T-cell (primary cell): ENCODE data around the gene NTM. TPM values are rescaled to one million over a fixed set of nuclear protein-coding genes. Genes with fewer than 3 reads are reported as not detected.

Experiments used
- ATAC-seq, 4 experiments: fragments of 200-7000 bp in 3 of 4; fragments of 150-1000 bp in 1 of 4; cut with Tn5 transposase; replicated peaks in 1 of 4; 1 replicate in 3 of 4; 2 replicates in 1 of 4; pipeline ENCODE4 v1.10.0; 2021; ENCODE audit warnings: moderate library complexity in 3 of 4, mild to moderate bottlenecking in 2 of 4, moderate number of reproducible peaks in 1 of 4
- CTCF ChIA-PET, 2 donors: fragments of 300-600 bp; sonication (Branson Sonifier 250); formaldehyde crosslinking; loops; one replicate each; lab custom pipeline; 2022; ENCODE audit warnings: antibody characterized with exemption in 2 of 2; lab: Charles Lee
- POLR2A ChIA-PET, 2 donors: fragments of 300-600 bp; sonication (Branson Sonifier 250); formaldehyde crosslinking; loops; one replicate each; lab custom pipeline; 2022; ENCODE audit warnings: antibody characterized with exemption in 2 of 2; lab: Charles Lee
- DNase-seq, 35 experiments: peaks; one replicate each; pipeline versions ENCODE4 v3.0.0 to v3.0.0-alpha.2; 2013 to 2023
- H3K27ac ChIP-seq: one replicate; pipeline ENCODE4 v1.5.1; 2013; ENCODE audit warnings: low read length
- H3K27me3 ChIP-seq, 2 experiments: replicated peaks in 1 of 2; 1 replicate in 1 of 2; 2 replicates in 1 of 2; pipeline versions ENCODE4 v1.6.1 to v1.7.0; 2013; ENCODE audit warnings: low read length in 1 of 2, mixed read lengths in 1 of 2; ENCODE audit not compliant: control insufficient read depth in 2 of 2, insufficient read depth in 2 of 2; ENCODE audit errors: extremely low read depth in 1 of 2
- H3K36me3 ChIP-seq, 2 donors: 1 replicate in 1 of 2; 2 replicates in 1 of 2; pipeline versions ENCODE4 v1.6.1 to v1.7.0; 2013; ENCODE audit warnings: low read length in 1 of 2; ENCODE audit not compliant: control insufficient read depth in 2 of 2, insufficient read depth in 1 of 2; ENCODE audit errors: extremely low read depth in 1 of 2
- H3K4me1 ChIP-seq, 2 experiments: 1 replicate in 1 of 2; 2 replicates in 1 of 2; pipeline versions ENCODE4 v1.6.1 to v1.7.0; 2013; ENCODE audit warnings: low read length in 2 of 2, mixed read lengths in 1 of 2; ENCODE audit not compliant: insufficient read depth in 2 of 2, control insufficient read depth in 1 of 2; ENCODE audit errors: extremely low read depth in 1 of 2
- H3K4me3 ChIP-seq, 2 donors: 1 replicate in 1 of 2; 2 replicates in 1 of 2; pipeline versions ENCODE4 v1.5.1 to v1.7.0; 2013; ENCODE audit warnings: mild to moderate bottlenecking in 2 of 2, low read length in 1 of 2, moderate library complexity in 1 of 2; ENCODE audit not compliant: control insufficient read depth in 1 of 2; ENCODE audit errors: extremely low read depth in 1 of 2
- H3K9me3 ChIP-seq: 2 replicates; pipeline ENCODE4 v1.7.0; 2013
- H3K27ac Mint-ChIP-seq, 2 donors: one replicate each; pipeline ENCODE4 v1.8.0; 2020 to 2021; ENCODE audit warnings: mild to moderate bottlenecking in 2 of 2, mixed read lengths in 2 of 2
- H3K27me3 Mint-ChIP-seq, 2 donors: one replicate each; pipeline ENCODE4 v1.8.0; 2021 to 2022; ENCODE audit warnings: mixed read lengths in 2 of 2
- H3K36me3 Mint-ChIP-seq: one replicate; pipeline ENCODE4 v1.8.0; 2021; ENCODE audit warnings: mixed read lengths
- H3K4me1 Mint-ChIP-seq, 3 donors: one replicate each; pipeline ENCODE4 v1.8.0; 2020 to 2022; ENCODE audit warnings: mixed read lengths in 3 of 3, mild to moderate bottlenecking in 1 of 3
- H3K4me3 Mint-ChIP-seq, 3 donors: one replicate each; pipeline ENCODE4 v1.8.0; 2020 to 2022; ENCODE audit warnings: mild to moderate bottlenecking in 3 of 3, mixed read lengths in 3 of 3, moderate library complexity in 3 of 3
- H3K9me3 Mint-ChIP-seq, 3 donors: one replicate each; pipeline ENCODE4 v1.8.0; 2020 to 2022; ENCODE audit warnings: mixed read lengths in 3 of 3
- WGBS: methylation state at CpG from one replicate; pipeline ENCODE4 v1.1.5; 2013; ENCODE audit warnings: missing lambda C conversion rate; ENCODE audit not compliant: insufficient coverage; 5-methylcytosine and 5-hydroxymethylcytosine counted together
- total RNA-seq, 35 experiments: library from RNA in 6 of 35; stranded (reverse) in 6 of 35; fragments of 120-200 nt in 1 of 35; gene quantifications; one replicate each; pipeline versions ENCODE4 v1.2.1 to v1.2.4 and lab custom pipeline; 2013 to 2026

NTM gene
- total RNA-seq, 5 donors from 2014 or later (not counting 1 experiment from before 2014, with no cell fraction given): not detected

GRCh38 chr11:131763193-131763890 lies 392.9 kb downstream of the NTM start:
- DNase-seq (no peak), ATAC-seq (no peak)
- H3K36me3 Mint-ChIP-seq: no peaks in the 10 kb centered on the region
- ChIA-PET CTCF (interaction anchor here in 1 of 2 donors (0.7 kb wide), 1 partner anchor 21 kb away, joined by 4 read pairs; no protein-coding TSS in a partner anchor), POLR2A (no interaction called here)
- no CpG with 5 or more reads among the region's 4 CpGs for WGBS
- no peaks in the 10 kb centered on the region for H3K27me3 ChIP-seq
- H3K4me1 ChIP-seq: no peaks in the 10 kb centered on the region
- no peaks in the 10 kb centered on the region for H3K36me3 ChIP-seq
- H3K27ac Mint-ChIP-seq: no peak overlapping the region
- H3K27ac ChIP-seq: no peak overlapping the region
- H3K4me1 Mint-ChIP-seq: no peaks in the 10 kb centered on the region
- no peak overlapping the region for H3K4me3 ChIP-seq
- no peak overlapping the region for H3K4me3 Mint-ChIP-seq
- peaks cover 6 to 7% (median 6%) of the 10 kb centered on the region in 3 donors for H3K9me3 Mint-ChIP-seq
- no peaks in the 10 kb centered on the region for H3K9me3 ChIP-seq
- H3K27me3 Mint-ChIP-seq: no peaks in the 10 kb centered on the region

DNA sequence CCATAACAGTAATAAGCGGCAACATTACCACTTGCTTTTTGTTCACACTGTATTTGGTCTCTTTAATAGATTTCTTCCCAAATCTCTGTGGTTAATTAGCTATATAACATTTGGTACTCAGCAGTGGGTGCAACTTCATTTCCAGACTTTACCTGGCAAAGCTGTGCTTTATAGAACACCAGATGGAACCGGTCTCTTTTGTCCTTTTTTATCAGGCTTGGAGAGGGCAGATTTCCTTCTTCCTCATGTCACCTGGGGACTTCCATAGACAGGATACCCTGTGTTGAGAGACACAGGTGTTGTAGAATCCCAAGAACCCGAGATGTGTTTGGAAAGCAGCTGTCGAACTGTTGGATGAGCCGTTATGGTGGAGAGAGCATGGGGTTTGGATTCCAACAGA lies 393.7 kb downstream of the NTM start:
- DNase-seq (no peak), ATAC-seq (no peak)
- Mint-ChIP-seq H3K4me3 (no peak overlapping the region), H3K36me3 (no peaks in the 10 kb centered on the region), H3K4me1 (no peaks in the 10 kb centered on the region), H3K27me3 (no peaks in the 10 kb centered on the region), H3K9me3 (peaks cover 3 to 7% (median 6%) of the 10 kb centered on the region in 3 donors), H3K27ac (no peak overlapping the region)
- Histone ChIP-seq H3K4me1 (no peaks in the 10 kb centered on the region), H3K4me3 (no peak overlapping the region), H3K27me3 (no peaks in the 10 kb centered on the region), H3K9me3 (no peaks in the 10 kb centered on the region), H3K36me3 (no peaks in the 10 kb centered on the region), H3K27ac (no peak overlapping the region)
- no CpG with 5 or more reads among the region's 5 CpGs for WGBS
- ChIA-PET CTCF (interaction anchor here in 1 of 2 donors (0.7 kb wide), 1 partner anchor 22 kb away, joined by 4 read pairs; no protein-coding TSS in a partner anchor), POLR2A (no interaction called here)

DNA sequence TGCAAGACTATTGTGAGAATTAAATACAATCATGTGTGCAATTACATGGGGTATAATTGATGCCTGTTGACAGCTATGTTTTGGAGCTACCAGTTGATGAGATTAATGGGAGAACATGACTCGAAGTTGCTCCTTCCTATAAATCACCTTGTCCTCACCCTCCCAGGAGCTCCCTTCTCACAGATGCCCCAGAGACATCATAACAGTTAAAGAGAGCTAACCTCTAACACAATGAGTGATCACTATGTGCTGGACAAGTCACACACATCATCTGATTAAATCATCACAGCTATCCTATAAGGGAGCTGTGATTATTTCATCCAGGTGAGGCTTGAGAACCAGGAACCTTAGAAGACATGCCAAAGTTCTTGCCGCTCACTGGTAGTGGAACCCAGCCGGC lies 394.2 kb downstream of the NTM start:
- ChIA-PET POLR2A (no interaction called here), CTCF (no interaction called here)
- H3K27me3 Mint-ChIP-seq: no peaks in the 10 kb centered on the region
- peaks cover 3 to 6% (median 4%) of the 10 kb centered on the region in 3 donors for H3K9me3 Mint-ChIP-seq
- H3K36me3 Mint-ChIP-seq: no peaks in the 10 kb centered on the region
- H3K4me3 ChIP-seq: no peak overlapping the region
- no peaks in the 10 kb centered on the region for H3K4me1 Mint-ChIP-seq
- 72% methylated on average over 2 of the region's 3 CpGs for WGBS
- no peaks in the 10 kb centered on the region for H3K4me1 ChIP-seq
- DNase-seq (no peak), ATAC-seq (no peak)
- no peak overlapping the region for H3K4me3 Mint-ChIP-seq
- no peaks in the 10 kb centered on the region for H3K27me3 ChIP-seq
- no peak overlapping the region for H3K27ac ChIP-seq
- no peaks in the 10 kb centered on the region for H3K9me3 ChIP-seq
- H3K27ac Mint-ChIP-seq: no peak overlapping the region
- H3K36me3 ChIP-seq: no peaks in the 10 kb centered on the region

DNA sequence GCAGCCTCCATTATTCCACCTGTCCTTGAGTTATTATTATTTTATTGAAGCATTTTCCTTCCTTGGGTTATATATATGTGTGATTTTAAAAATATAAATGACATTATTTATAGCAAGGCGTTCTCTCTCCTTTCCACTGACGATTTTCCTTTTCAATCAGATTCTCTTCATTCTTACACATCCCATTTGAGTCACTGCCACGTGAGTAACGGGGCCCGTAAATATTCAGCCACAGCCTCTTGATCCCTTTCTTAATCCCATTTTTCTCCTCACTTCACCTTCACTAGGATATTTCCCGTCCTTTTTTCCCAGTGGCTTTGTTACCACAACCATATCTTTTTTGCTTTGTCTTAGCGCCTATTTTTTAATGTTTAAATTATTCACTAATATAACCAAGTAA lies 396.2 kb downstream of the NTM start:
- no peak overlapping the region for H3K4me3 Mint-ChIP-seq
- CTCF ChIA-PET: no interaction called here
- H3K4me3 ChIP-seq: no peak overlapping the region
- H3K27me3 ChIP-seq: no peaks in the 10 kb centered on the region
- H3K4me1 ChIP-seq: no peaks in the 10 kb centered on the region
- ATAC-seq (no peak), DNase-seq (no peak)
- H3K27ac Mint-ChIP-seq: no peak overlapping the region
- 89% methylated on average over 5 of the region's 7 CpGs for WGBS
- POLR2A ChIA-PET: no interaction called here
- peaks cover 0 to 7% (median 2%) of the 10 kb centered on the region in 3 donors for H3K9me3 Mint-ChIP-seq
- no peaks in the 10 kb centered on the region for H3K4me1 Mint-ChIP-seq
- H3K9me3 ChIP-seq: no peaks in the 10 kb centered on the region
- H3K27me3 Mint-ChIP-seq: no peaks in the 10 kb centered on the region
- no peak overlapping the region for H3K27ac ChIP-seq
- no peaks in the 10 kb centered on the region for H3K36me3 Mint-ChIP-seq
- no peaks in the 10 kb centered on the region for H3K36me3 ChIP-seq

DNA sequence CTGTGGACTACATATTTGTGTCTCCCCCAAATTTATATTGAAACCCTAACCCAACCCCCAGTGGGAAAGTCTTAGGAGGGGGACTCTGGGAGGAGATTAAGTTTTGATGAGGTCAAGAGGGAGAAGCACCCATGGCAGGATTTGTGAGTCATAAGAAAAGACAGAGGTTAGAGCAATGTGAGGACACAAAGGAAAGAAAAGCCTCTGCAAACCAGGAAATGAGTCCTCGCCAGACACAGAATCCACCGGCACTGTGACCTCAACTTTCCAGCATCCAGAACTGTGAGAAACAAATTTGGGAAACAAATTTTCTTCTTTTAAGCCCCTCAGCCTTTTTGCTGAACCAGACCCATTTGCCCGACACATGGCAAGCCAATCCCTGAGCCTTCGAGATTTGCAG lies 397.0 kb downstream of the NTM start:
- no peaks in the 10 kb centered on the region for H3K4me1 ChIP-seq
- Mint-ChIP-seq H3K27ac (no peak overlapping the region), H3K27me3 (no peaks in the 10 kb centered on the region), H3K9me3 (peaks cover 0 to 7% (median 2%) of the 10 kb centered on the region in 3 donors), H3K4me1 (no peaks in the 10 kb centered on the region), H3K4me3 (no peak overlapping the region), H3K36me3 (no peaks in the 10 kb centered on the region)
- H3K36me3 ChIP-seq: no peaks in the 10 kb centered on the region
- no peaks in the 10 kb centered on the region for H3K27me3 ChIP-seq
- no peak overlapping the region for H3K27ac ChIP-seq
- DNase-seq (no peak), ATAC-seq (no peak)
- POLR2A ChIA-PET: no interaction called here
- 92% methylated on average over 4 of the region's 4 CpGs for WGBS
- CTCF ChIA-PET: no interaction called here
- H3K9me3 ChIP-seq: no peaks in the 10 kb centered on the region
- no peak overlapping the region for H3K4me3 ChIP-seq

- Mint-ChIP-seq H3K9me3 (peaks cover 0 to 10% (median 2%) of the 10 kb centered on the region in 3 donors), H3K36me3 (no peaks in the 10 kb centered on the region), H3K4me1 (no peaks in the 10 kb centered on the region), H3K4me3 (no peak overlapping the region), H3K27ac (no peak overlapping the region), H3K27me3 (peaks cover 0 to 4% of the 10 kb centered on the region in 2 donors)
- ATAC-seq: no peak
- Histone ChIP-seq H3K9me3 (no peaks in the 10 kb centered on the region), H3K27ac (no peak overlapping the region), H3K4me1 (no peaks in the 10 kb centered on the region), H3K36me3 (no peaks in the 10 kb centered on the region), H3K4me3 (no peak overlapping the region), H3K27me3 (no peaks in the 10 kb centered on the region)
- ChIA-PET POLR2A (no interaction called here), CTCF (no interaction called here)
- no peak for DNase-seq
- WGBS: 92% methylated on average over 2 of the region's 5 CpGs
Measured at GRCh38 chr11:131770801-131771200, 400.4 kb downstream of the NTM start.
